ENCODE results near the gene RNF4. TPM values are rescaled to one million over a fixed set of nuclear protein-coding genes. Genes with fewer than 3 reads are reported as not detected.

RNF4 gene
- total RNA-seq, 4 donors from 2014 or later, result 29.6 to 38.1 (median 32.6) TPM

GRCh38 chr4:2551118-2551517 is 82.2 kb downstream of the RNF4 start:
- TF ChIP-seq CTCF (IDR thresholded peaks at IDR 0.05), result no peak
- no peak for TF ChIP-seq POLR2A (IDR thresholded peaks at IDR 0.05)
- Histone ChIP-seq H3K36me3 (no peaks in the 10 kb centered on the region), H3K27me3 (no peaks in the 10 kb centered on the region), H3K4me1 (peaks cover 0 to 22% (median 0%) of the 10 kb centered on the region in 3 donors), H3K4me3 (no peak overlapping the region), H3K27ac (no peak overlapping the region), H3K9me3 (no peaks in the 10 kb centered on the region)
- intact Hi-C loops (cut with DNase I), result no loop called here
- no peak for DNase-seq

- Histone ChIP-seq H3K27me3 (no peaks in the 10 kb centered on the region), H3K9me3 (no peaks in the 10 kb centered on the region), H3K4me3 (no peak overlapping the region), H3K36me3 (no peaks in the 10 kb centered on the region), H3K27ac (no peak overlapping the region), H3K4me1 (peaks cover 0 to 22% (median 0%) of the 10 kb centered on the region in 3 donors)
- intact Hi-C loops (cut with DNase I), result no loop called here
- no peak for DNase-seq
- TF ChIP-seq CTCF (IDR thresholded peaks at IDR 0.05) (no peak), POLR2A (IDR thresholded peaks at IDR 0.05) (no peak)
- 92 to 94% methylated on average over 8 to 11 of the region's 11 CpGs for WGBS, 2 donors
Observed at GRCh38 chr4:2552806-2553205, 83.9 kb downstream of the RNF4 start.

- Histone ChIP-seq H3K27me3 (no peaks in the 10 kb centered on the region), H3K4me1 (peaks cover 3 to 32% (median 10%) of the 10 kb centered on the region in 3 donors), H3K9me3 (no peaks in the 10 kb centered on the region), H3K27ac (no peak overlapping the region), H3K4me3 (no peak overlapping the region), H3K36me3 (peaks cover 0 to 13% (median 0%) of the 10 kb centered on the region in 3 donors)
- TF ChIP-seq POLR2A (IDR thresholded peaks at IDR 0.05) (no peak), CTCF (IDR thresholded peaks at IDR 0.05) (no peak)
- intact Hi-C loops (cut with DNase I), result no loop called here
- WGBS, 2 donors, result 90 to 100% methylated on average over 3 to 5 of the region's 6 CpGs
- DNase-seq, result no peak
Observed at GRCh38 chr4:2558301-2558700, 89.4 kb downstream of the RNF4 start.

- Histone ChIP-seq H3K36me3 (peaks cover 0 to 13% (median 0%) of the 10 kb centered on the region in 3 donors), H3K4me1 (peaks cover 3 to 22% (median 10%) of the 10 kb centered on the region in 3 donors), H3K27ac (no peak overlapping the region), H3K9me3 (no peaks in the 10 kb centered on the region), H3K27me3 (no peaks in the 10 kb centered on the region), H3K4me3 (no peak overlapping the region)
- no peak for TF ChIP-seq POLR2A (IDR thresholded peaks at IDR 0.05)
- TF ChIP-seq CTCF (IDR thresholded peaks at IDR 0.05), result no peak
- intact Hi-C loops (cut with DNase I), result no loop called here
- whole genome bisulfite sequencing, 2 donors, result 93 to 95% methylated on average over 6 to 12 of the region's 12 CpGs
- no peak for DNase-seq
Observed at GRCh38 chr4:2560167-2560566, 91.3 kb downstream of the RNF4 start.

Other genes starting within 250 kb of the RNF4 start
- 10 to 100 TPM in 3 of 4 donors, 1 to 10 TPM in 1; 8.9 to 13.0 (median 10.7) TPM for gene HAUS3, start 227.0 kb upstream of the RNF4 start, total RNA-seq
- 1 to 10 TPM in 3 of 4 donors, under 1 TPM in 1; 0.19 to 1.5 (median 1.2) TPM for gene POLN, start 227.0 kb upstream of the RNF4 start, total RNA-seq
- 10 to 100 TPM; 12.9 to 32.2 (median 27.8) TPM for gene MXD4, start 207.0 kb upstream of the RNF4 start, total RNA-seq
- gene ZFYVE28, start 50.5 kb upstream of the RNF4 start, total RNA-seq, result 1 to 10 TPM; 5.1 to 8.5 (median 8.2) TPM
- gene CFAP99, start 50.2 kb upstream of the RNF4 start, total RNA-seq, result under 1 TPM in 1 of 4 donors, not detected in 3; 0.11 TPM
- 10 to 100 TPM in 3 of 4 donors, 1 to 10 TPM in 1; 9.8 to 18.7 (median 16.4) TPM for gene FAM193A, start 67.5 kb downstream of the RNF4 start, total RNA-seq

Measured in esophagus squamous epithelium (tissue), 5 donors.